Left renal pelvis (tissue), 4 donors: ENCODE measurements around the gene ARHGEF37. TPM values are rescaled to one million over a fixed set of nuclear protein-coding genes. Genes with fewer than 3 reads are reported as not detected.

ENCODE experiments used
- DNase-seq, 4 donors: peaks; one replicate each; pipeline ENCODE4 v3.0.0-alpha.2; 2013; ENCODE audit warnings: low read depth in 4 of 4, low spot score in 3 of 4
- polyA plus RNA-seq, 4 donors: library from polyadenylated mRNA; unstranded; fragments of 120-200 nt; gene quantifications; one replicate each; pipeline ENCODE4 v1.2.1, GENCODE V29; 2013; ENCODE audit not compliant: insufficient read length in 4 of 4

Gene ARHGEF37
- polyA plus RNA-seq, 4 donors = 5.4 to 6.8 (median 5.9) TPM

GRCh38 chr5:149598966-149599365 lies 17.7 kb downstream of the ARHGEF37 start:
- DNase-seq = no peak

- no peak for DNase-seq
These were observed 18.1 kb downstream of the ARHGEF37 start for GRCh38 chr5:149599375-149599774.

- no peak for DNase-seq
These were observed 19.6 kb downstream of the ARHGEF37 start for GRCh38 chr5:149600932-149601331.

- DNase-seq = no peak
These were observed 21.9 kb downstream of the ARHGEF37 start for GRCh38 chr5:149603210-149603609.

- DNase-seq = no peak
These were observed 22.6 kb downstream of the ARHGEF37 start for GRCh38 chr5:149603920-149604319.

GRCh38 chr5:149604321-149604720 lies 23.0 kb downstream of the ARHGEF37 start:
- DNase-seq = no peak

- DNase-seq = no peak
These were observed 24.2 kb downstream of the ARHGEF37 start for GRCh38 chr5:149605354-149605997.

GRCh38 chr5:149605998-149606724 lies 24.9 kb downstream of the ARHGEF37 start:
- no peak for DNase-seq

- DNase-seq = no peak
These were observed 27.7 kb downstream of the ARHGEF37 start for GRCh38 chr5:149608936-149609545.

- DNase-seq = no peak
These were observed 28.4 kb downstream of the ARHGEF37 start for GRCh38 chr5:149609640-149610219.

GRCh38 chr5:149610589-149611255 lies 29.4 kb downstream of the ARHGEF37 start:
- no peak for DNase-seq

- DNase-seq = peak in 1 of 4 donors; percentile 32
These were observed 30.0 kb downstream of the ARHGEF37 start for GRCh38 chr5:149611326-149611725.

GRCh38 chr5:149614034-149614907 lies 33.0 kb downstream of the ARHGEF37 start:
- DNase-seq = no peak

- no peak for DNase-seq
These were observed 34.7 kb downstream of the ARHGEF37 start for GRCh38 chr5:149615976-149616375.

GRCh38 chr5:149616727-149617285 lies 35.5 kb downstream of the ARHGEF37 start:
- no peak for DNase-seq

- no peak for DNase-seq
These were observed 36.5 kb downstream of the ARHGEF37 start for GRCh38 chr5:149617760-149618306.

- DNase-seq = no peak
These were observed 37.4 kb downstream of the ARHGEF37 start for GRCh38 chr5:149618581-149619248.

GRCh38 chr5:149621415-149622098 lies 40.3 kb downstream of the ARHGEF37 start:
- DNase-seq = no peak
